ENCODE measurements around the gene ZNF354C. TPM values are rescaled to one million over a fixed set of nuclear protein-coding genes. Genes with fewer than 3 reads are reported as not detected.

Gene ZNF354C
- 10 to 100 TPM in 2 of 5 experiments, 1 to 10 TPM in 3; 3.8 to 12.3 (median 5.2) TPM for total RNA-seq
- 1 to 10 TPM in 1 of 2 donors, under 1 TPM in 1; 0.97 to 1.4 TPM for polyA plus RNA-seq
- 21.4 reads per million, percentile 52 among the genes with 10 or more reads in this experiment for total RNA-seq

- H3K27ac Mint-ChIP-seq, result peak within 1 kb of the TSS; percentile 82 to 96 (median 92)
- H3K36me3 Mint-ChIP-seq, result peaks cover 26 to 48% (median 36%) of the 10 kb centered on the region in 5 donors
- DNase-seq, result peak; percentile 77 to 87 (median 82)
- H3K4me3 ChIP-seq (ENCODE audit: low read length), result peak within 1 kb of the TSS; percentile 73
- peak within 1 kb of the TSS; percentile 89 to 99 (median 94) for H3K4me3 Mint-ChIP-seq
- peaks cover 4 to 48% (median 18%) of the 10 kb centered on the region in 11 donors for H3K9me3 Mint-ChIP-seq
- H3K27me3 ChIP-seq (ENCODE audit: control insufficient read depth in 2 of 2, insufficient read depth in 2 of 2, low read length in 2 of 2), result no peaks in the 10 kb centered on the region
- peaks cover 0 to 9% (median 5%) of the 10 kb centered on the region in 5 donors for H3K27me3 Mint-ChIP-seq
- H3K27ac ChIP-seq (ENCODE audit: low read depth, low read length), result peak within 1 kb of the TSS; percentile 79
- peak; percentile 98 for ATAC-seq
- peaks cover 0 to 9% of the 10 kb centered on the region in 2 donors for H3K4me1 ChIP-seq (ENCODE audit: control insufficient read depth in 2 of 2, insufficient read depth in 2 of 2, low read length in 2 of 2)
- intact Hi-C loops (cut with micrococcal nuclease), result loop anchor here (1.0 to 5.0 kb wide), 8 partner anchors 37 to 563 kb away; partner anchors contain the start of genes ZNF354B (in 2 of the 2), ZNF879 (in 2 of the 2), CLK4 (in 1 of the 2) and HNRNPH1 (in 1 of the 2)
- ChIA-PET CTCF (interaction anchor here (1.1 to 1.6 kb wide), 3 partner anchors 36 to 330 kb away, joined by 3 to 7 read pairs (median 5); partner anchors contain the start of genes ZNF354A, ZNF354B and ZNF879), POLR2A (interaction anchor here (0.6 to 2.7 kb wide), 15 partner anchors 9 to 563 kb away, joined by 3 to 29 read pairs (median 4); partner anchors contain the start of genes HNRNPH1, ZFP2, ZNF354A and ZNF354B)
- H3K36me3 ChIP-seq (ENCODE audit: control insufficient read depth in 2 of 3, insufficient read depth in 3 of 3, low read length in 3 of 3), result peaks cover 0 to 29% (median 0%) of the 10 kb centered on the region in 3 experiments
- peaks cover 16 to 43% (median 32%) of the 10 kb centered on the region in 7 donors for H3K4me1 Mint-ChIP-seq
- H3K9me3 ChIP-seq (ENCODE audit: control insufficient read depth in 2 of 3, low read length in 3 of 3), result peaks cover 0 to 13% (median 0%) of the 10 kb centered on the region in 3 experiments
Observed at GRCh38 chr5:179060116-179061008, at the start of gene ZNF354C. TSS of gene ZNF354C (plus strand) at chr5:179060373. CDS start at chr5:179062069, 1,696 bp downstream.

DNA sequence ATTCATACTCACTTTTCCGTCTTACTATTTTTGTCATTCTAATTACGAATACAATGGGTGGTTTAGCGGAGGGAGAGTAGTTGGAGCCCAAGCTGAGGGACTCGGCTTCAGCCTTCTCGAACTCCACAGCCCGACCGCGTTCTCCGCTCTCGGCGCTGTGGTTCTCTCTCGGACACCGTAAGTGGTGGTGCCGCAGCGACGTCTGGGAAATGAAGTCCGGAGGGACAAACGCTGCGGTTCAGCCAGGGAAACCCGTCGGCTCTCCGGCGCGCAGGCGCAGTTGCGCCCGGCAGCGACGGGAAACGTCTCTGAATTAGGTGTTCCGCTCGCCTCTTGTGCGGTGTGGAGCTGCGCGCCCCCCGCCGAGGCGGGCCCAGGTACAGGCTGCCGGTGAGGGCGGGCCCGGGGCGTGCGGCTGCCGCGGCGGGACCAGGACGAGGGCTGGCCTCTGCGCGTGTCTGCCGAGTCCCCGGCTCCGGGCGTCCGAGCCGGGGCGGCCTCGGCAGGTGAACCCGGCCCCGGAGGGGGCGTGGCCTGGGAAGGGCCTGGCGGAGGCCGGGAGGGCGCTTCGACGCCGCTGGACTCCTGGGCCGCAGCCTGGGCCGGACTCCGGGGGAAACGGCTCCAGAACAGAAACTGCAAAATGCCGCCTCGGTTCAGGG lies 36.5 kb upstream of the ZNF354C start, which contains the start of gene ZNF879:
Gene ZNF879, plus strand, starts transcription at position 277 of the 662 bp plus-strand sequence. CDS start 1,201 bp downstream, outside the sequence.
- peaks cover 18 to 39% (median 35%) of the 10 kb centered on the region in 5 donors for H3K36me3 Mint-ChIP-seq
- peak within 1 kb of the TSS; percentile 77 to 94 (median 90) for H3K27ac Mint-ChIP-seq
- peaks cover 8% of the 10 kb centered on the region in 2 donors for H3K4me1 ChIP-seq (ENCODE audit: control insufficient read depth in 2 of 2, insufficient read depth in 2 of 2, low read length in 2 of 2)
- DNase-seq (peak; percentile 88 to 96 (median 94)), ATAC-seq (peak; percentile 97)
- H3K4me3 ChIP-seq (ENCODE audit: low read length), result peak within 1 kb of the TSS; percentile 63
- intact Hi-C loops (cut with micrococcal nuclease), result loop anchor here (1.0 to 10.0 kb wide), 10 partner anchors 37 to 789 kb away; partner anchors contain the start of genes CLK4 (in 2 of the 2), ZNF354B (in 2 of the 2), ZNF354C (in 2 of the 2) and HNRNPH1 (in 1 of the 2)
- H3K9me3 Mint-ChIP-seq, result peaks cover 5 to 59% (median 30%) of the 10 kb centered on the region in 11 donors
- H3K4me3 Mint-ChIP-seq, result peak within 1 kb of the TSS; percentile 87 to 99 (median 95)
- peak within 1 kb of the TSS; percentile 75 for H3K27ac ChIP-seq (ENCODE audit: low read depth, low read length)
- H3K27me3 Mint-ChIP-seq, result peaks cover 0 to 6% (median 5%) of the 10 kb centered on the region in 5 donors
- H3K4me1 Mint-ChIP-seq, result peaks cover 5 to 18% (median 12%) of the 10 kb centered on the region in 7 donors
- no peaks in the 10 kb centered on the region for H3K27me3 ChIP-seq (ENCODE audit: control insufficient read depth in 2 of 2, insufficient read depth in 2 of 2, low read length in 2 of 2)
- ChIA-PET CTCF (interaction anchor here (0.7 to 1.2 kb wide), 2 partner anchors 37 to 534 kb away, joined by 3 to 4 read pairs; partner anchors contain the start of gene ZNF354C), POLR2A (interaction anchor here (0.5 to 2.7 kb wide), 4 partner anchors 10 to 400 kb away, joined by 3 to 22 read pairs (median 5); partner anchors contain the start of genes ZNF354B and ZNF354C)
- H3K36me3 ChIP-seq (ENCODE audit: control insufficient read depth in 2 of 3, insufficient read depth in 3 of 3, low read length in 3 of 3), result peaks cover 15 to 27% (median 16%) of the 10 kb centered on the region in 3 experiments
- H3K9me3 ChIP-seq (ENCODE audit: control insufficient read depth in 2 of 3, low read length in 3 of 3), result peaks cover 0 to 33% (median 4%) of the 10 kb centered on the region in 3 experiments

DNA sequence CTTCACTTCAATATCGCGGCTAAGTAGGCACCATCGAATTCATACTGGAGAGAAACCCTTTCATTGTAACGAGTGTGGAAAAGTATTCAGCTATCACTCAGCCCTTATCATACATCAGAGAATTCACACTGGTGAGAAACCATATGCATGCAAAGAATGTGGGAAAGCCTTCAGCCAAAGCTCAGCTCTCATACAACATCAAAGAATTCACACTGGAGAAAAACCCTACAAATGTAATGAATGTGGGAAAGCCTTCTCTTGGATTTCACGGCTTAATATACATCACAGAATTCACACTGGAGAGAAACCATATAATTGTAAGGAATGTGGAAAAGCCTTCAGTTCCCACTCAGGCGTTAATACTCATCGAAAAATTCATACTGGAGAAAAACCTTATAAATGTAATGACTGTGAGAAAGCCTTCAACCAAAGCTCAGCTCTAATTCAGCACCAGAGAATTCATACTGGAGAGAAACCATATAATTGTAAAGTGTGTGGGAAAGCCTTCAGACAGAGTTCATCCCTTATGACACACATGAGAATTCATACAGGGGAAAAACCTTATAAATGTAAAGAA lies 27.1 kb upstream of the ZNF354C start:
- intact Hi-C loops (cut with micrococcal nuclease), result no loop called here
- POLR2A ChIA-PET, result interaction anchor here (0.8 to 1.6 kb wide), 3 partner anchors 10 to 173 kb away, joined by 3 to 7 read pairs (median 4); partner anchors contain the start of genes ZNF354B, ZNF354C and ZNF879
- DNase-seq (peak in 2 of 9 donors; percentile 4 to 9), ATAC-seq (no peak)
- H3K36me3 ChIP-seq (ENCODE audit: control insufficient read depth in 2 of 3, insufficient read depth in 3 of 3, low read length in 3 of 3), result peaks cover 40 to 53% (median 45%) of the 10 kb centered on the region in 3 experiments
- no peaks in the 10 kb centered on the region for H3K4me1 ChIP-seq (ENCODE audit: control insufficient read depth in 2 of 2, insufficient read depth in 2 of 2, low read length in 2 of 2)
- peaks cover 33 to 100% (median 86%) of the 10 kb centered on the region in 11 donors for H3K9me3 Mint-ChIP-seq
- no peak overlapping the region for H3K4me3 ChIP-seq (ENCODE audit: low read length)
- H3K36me3 Mint-ChIP-seq, result peaks cover 46 to 80% (median 58%) of the 10 kb centered on the region in 5 donors
- no peak overlapping the region for H3K27ac ChIP-seq (ENCODE audit: low read depth, low read length)
- no peak overlapping the region for H3K4me3 Mint-ChIP-seq
- H3K9me3 ChIP-seq (ENCODE audit: control insufficient read depth in 2 of 3, low read length in 3 of 3), result peaks cover 27 to 91% (median 54%) of the 10 kb centered on the region in 3 experiments
- H3K4me1 Mint-ChIP-seq, result peaks cover 0 to 6% (median 0%) of the 10 kb centered on the region in 7 donors
- H3K27me3 Mint-ChIP-seq, result no peaks in the 10 kb centered on the region
- CTCF ChIA-PET, result no interaction called here
- no peaks in the 10 kb centered on the region for H3K27me3 ChIP-seq (ENCODE audit: control insufficient read depth in 2 of 2, insufficient read depth in 2 of 2, low read length in 2 of 2)
- no peak overlapping the region for H3K27ac Mint-ChIP-seq

GRCh38 chr5:179044765-179045164 lies 15.4 kb upstream of the ZNF354C start:
- DNase-seq (no peak), ATAC-seq (no peak)
- peaks cover 2 to 27% (median 6%) of the 10 kb centered on the region in 5 donors for H3K36me3 Mint-ChIP-seq
- no peak overlapping the region for H3K4me3 Mint-ChIP-seq
- Histone ChIP-seq H3K4me1 (ENCODE audit: control insufficient read depth in 2 of 2, insufficient read depth in 2 of 2, low read length in 2 of 2) (no peaks in the 10 kb centered on the region), H3K36me3 (ENCODE audit: control insufficient read depth in 2 of 3, insufficient read depth in 3 of 3, low read length in 3 of 3) (no peaks in the 10 kb centered on the region), H3K4me3 (ENCODE audit: low read length) (no peak overlapping the region), H3K27ac (ENCODE audit: low read depth, low read length) (no peak overlapping the region), H3K27me3 (ENCODE audit: control insufficient read depth in 2 of 2, insufficient read depth in 2 of 2, low read length in 2 of 2) (no peaks in the 10 kb centered on the region), H3K9me3 (ENCODE audit: control insufficient read depth in 2 of 3, low read length in 3 of 3) (peaks cover 0 to 20% (median 0%) of the 10 kb centered on the region in 3 experiments)
- POLR2A ChIA-PET, result no interaction called here
- CTCF ChIA-PET, result no interaction called here
- H3K9me3 Mint-ChIP-seq, result peaks cover 9 to 90% (median 46%) of the 10 kb centered on the region in 11 donors
- H3K4me1 Mint-ChIP-seq, result no peaks in the 10 kb centered on the region
- intact Hi-C loops (cut with micrococcal nuclease), result no loop called here
- peaks cover 0 to 18% (median 10%) of the 10 kb centered on the region in 5 donors for H3K27me3 Mint-ChIP-seq
- H3K27ac Mint-ChIP-seq, result no peak overlapping the region

GRCh38 chr5:179051784-179052183 lies 8.4 kb upstream of the ZNF354C start:
- Mint-ChIP-seq H3K27ac (no peak overlapping the region), H3K4me1 (no peaks in the 10 kb centered on the region), H3K4me3 (no peak overlapping the region), H3K36me3 (peaks cover 0 to 12% (median 3%) of the 10 kb centered on the region in 5 donors), H3K27me3 (peaks cover 0 to 23% (median 11%) of the 10 kb centered on the region in 5 donors), H3K9me3 (peaks cover 0 to 45% (median 24%) of the 10 kb centered on the region in 11 donors)
- POLR2A ChIA-PET, result interaction anchor here (1.6 kb wide), 1 partner anchor 9 kb away, joined by 8 read pairs; the partner anchor contains the start of gene ZNF354C
- ATAC-seq (no peak), DNase-seq (no peak)
- no peak overlapping the region for H3K4me3 ChIP-seq (ENCODE audit: low read length)
- H3K27me3 ChIP-seq (ENCODE audit: control insufficient read depth in 2 of 2, insufficient read depth in 2 of 2, low read length in 2 of 2), result no peaks in the 10 kb centered on the region
- no peaks in the 10 kb centered on the region for H3K4me1 ChIP-seq (ENCODE audit: control insufficient read depth in 2 of 2, insufficient read depth in 2 of 2, low read length in 2 of 2)
- intact Hi-C loops (cut with micrococcal nuclease), result no loop called here
- H3K9me3 ChIP-seq (ENCODE audit: control insufficient read depth in 2 of 3, low read length in 3 of 3), result no peaks in the 10 kb centered on the region
- CTCF ChIA-PET, result no interaction called here
- no peaks in the 10 kb centered on the region for H3K36me3 ChIP-seq (ENCODE audit: control insufficient read depth in 2 of 3, insufficient read depth in 3 of 3, low read length in 3 of 3)
- no peak overlapping the region for H3K27ac ChIP-seq (ENCODE audit: low read depth, low read length)
